ENCODE results near the gene KCNJ15. TPM values are rescaled to one million over a fixed set of nuclear protein-coding genes. Genes with fewer than 3 reads are reported as not detected.

The KCNJ15 gene
- total RNA-seq, 2 donors from 2014 or later: 0.17 to 0.21 TPM

- intact Hi-C loops (cut with DNase I): no loop called here
- H3K4me3 ChIP-seq: no peak overlapping the region
- H3K36me3 ChIP-seq: no peaks in the 10 kb centered on the region
- H3K27me3 ChIP-seq: no peaks in the 10 kb centered on the region
- no peak overlapping the region for H3K9ac ChIP-seq (ENCODE audit: low read depth in 2 of 2, low read length in 2 of 2)
- no peaks in the 10 kb centered on the region for H3K4me1 ChIP-seq
- TF ChIP-seq CTCF (IDR thresholded peaks at IDR 0.05): no peak
- DNase-seq: no peak
- H3K27ac ChIP-seq: no peak overlapping the region
- H3K9me3 ChIP-seq: no peaks in the 10 kb centered on the region
Measured at GRCh38 chr21:38322311-38322950, 65.6 kb downstream of the KCNJ15 start.

- Histone ChIP-seq H3K9ac (ENCODE audit: low read depth in 2 of 2, low read length in 2 of 2) (no peak overlapping the region), H3K36me3 (no peaks in the 10 kb centered on the region)
- intact Hi-C loops (cut with DNase I): no loop called here
Measured at GRCh38 chr21:38323721-38324531, 67.1 kb downstream of the KCNJ15 start.

GRCh38 chr21:38325216-38325615, 68.4 kb downstream of the KCNJ15 start:
- H3K9ac ChIP-seq (ENCODE audit: low read depth in 2 of 2, low read length in 2 of 2): no peak overlapping the region
- DNase-seq: no peak
- no peaks in the 10 kb centered on the region for H3K9me3 ChIP-seq
- no peaks in the 10 kb centered on the region for H3K36me3 ChIP-seq
- intact Hi-C loops (cut with DNase I): no loop called here
- H3K4me1 ChIP-seq: no peaks in the 10 kb centered on the region
- H3K4me3 ChIP-seq: no peak overlapping the region
- H3K27ac ChIP-seq: no peak overlapping the region
- TF ChIP-seq CTCF (IDR thresholded peaks at IDR 0.05): no peak
- H3K27me3 ChIP-seq: no peaks in the 10 kb centered on the region

More at GRCh38 chr21:38323721-38324531, 67.1 kb downstream of the KCNJ15 start:
- TF ChIP-seq CTCF (IDR thresholded peaks at IDR 0.05): no peak
- Histone ChIP-seq H3K27ac (no peak overlapping the region), H3K4me1 (no peaks in the 10 kb centered on the region), H3K4me3 (no peak overlapping the region), H3K27me3 (no peaks in the 10 kb centered on the region), H3K9me3 (no peaks in the 10 kb centered on the region)
- DNase-seq: no peak

- no peak overlapping the region for H3K4me3 ChIP-seq
- H3K27me3 ChIP-seq: no peaks in the 10 kb centered on the region
- no peaks in the 10 kb centered on the region for H3K36me3 ChIP-seq
- H3K4me1 ChIP-seq: no peaks in the 10 kb centered on the region
- H3K27ac ChIP-seq: no peak overlapping the region
- no peak for TF ChIP-seq CTCF (IDR thresholded peaks at IDR 0.05)
- intact Hi-C loops (cut with DNase I): no loop called here
- no peaks in the 10 kb centered on the region for H3K9me3 ChIP-seq
- no peak for DNase-seq
- H3K9ac ChIP-seq (ENCODE audit: low read depth in 2 of 2, low read length in 2 of 2): no peak overlapping the region
Measured at GRCh38 chr21:38325731-38326420, 69.1 kb downstream of the KCNJ15 start.

GRCh38 chr21:38326429-38326828, 69.6 kb downstream of the KCNJ15 start:
- TF ChIP-seq CTCF (IDR thresholded peaks at IDR 0.05): no peak
- intact Hi-C loops (cut with DNase I): no loop called here
- H3K9me3 ChIP-seq: no peaks in the 10 kb centered on the region
- no peaks in the 10 kb centered on the region for H3K4me1 ChIP-seq
- no peak overlapping the region for H3K4me3 ChIP-seq
- no peak for DNase-seq
- H3K9ac ChIP-seq (ENCODE audit: low read depth in 2 of 2, low read length in 2 of 2): no peak overlapping the region
- H3K36me3 ChIP-seq: no peaks in the 10 kb centered on the region
- no peaks in the 10 kb centered on the region for H3K27me3 ChIP-seq
- H3K27ac ChIP-seq: no peak overlapping the region
